GM12878 (cell line): ENCODE results near the gene DDR1. TPM values are rescaled to one million over a fixed set of nuclear protein-coding genes. Genes with fewer than 3 reads are reported as not detected.

Experiments
- ATAC-seq: fragments of 200-7000 bp; cut with Tn5 transposase; 3 replicates; pipeline ENCODE4 v1.9.1; 2020; ENCODE audit warnings: mild to moderate bottlenecking, moderate library complexity
- BruUV-seq: library from RNA; stranded (reverse); fragments of 400-500 nt; replicated peaks from 2 replicates; lab custom pipeline; 2021; lab: Mats Ljungman, UMichigan
- CTCF ChIA-PET: fragments of 300-600 bp; sonication (Branson Sonifier 250); formaldehyde crosslinking; extraction: SDS; loops from one replicate; lab custom pipeline; 2021; ENCODE audit warnings: inconsistent platforms; lab: Yijun Ruan, JAX
- POLR2A ChIA-PET: fragments of 350-600 bp; formaldehyde crosslinking; extraction: SDS; loops from one replicate; lab custom pipeline; 2021; ENCODE audit warnings: inconsistent platforms; lab: Charles Lee
- RAD21 ChIA-PET: fragments of 300-600 bp; sonication (Branson Sonifier 250); formaldehyde crosslinking; loops from one replicate; lab custom pipeline; 2023; ENCODE audit warnings: antibody characterized with exemption; ENCODE audit not compliant: unreplicated experiment; lab: Charles Lee
- SMC1A ChIA-PET: fragments of 300-600 bp; sonication (Branson Sonifier 250); formaldehyde crosslinking; loops from one replicate; lab custom pipeline; 2023; ENCODE audit not compliant: unreplicated experiment, uncharacterized antibody; lab: Charles Lee
- DNase-seq: peaks from one replicate; pipeline ENCODE4 v3.0.0-alpha.2; 2011; ENCODE audit warnings: low read depth, low spot score
- FAIRE-seq: peaks from 3 replicates; lab custom pipeline; 2011; peaks lifted over from hg19 to GRCh38; lab: Jason Lieb, UNC
- H2AFZ ChIP-seq: 2 replicates; pipeline ENCODE4 v1.6.0; 2011; ENCODE audit warnings: low read depth, low read length, control low read depth; ENCODE audit not compliant: control insufficient read depth
- H3K27ac ChIP-seq: 2 replicates; pipeline ENCODE4 v1.5.1; 2011; ENCODE audit warnings: control low read depth; ENCODE audit not compliant: control insufficient read depth, insufficient read depth
- H3K27me3 ChIP-seq, 2 experiments: replicated peaks in 1 of 2; 2 replicates each; pipeline versions ENCODE4 v1.6.0 to v1.6.1; 2011; ENCODE audit warnings: low read length in 1 of 2; ENCODE audit not compliant: control insufficient read depth in 2 of 2, insufficient read depth in 2 of 2
- H3K36me3 ChIP-seq, 2 experiments: 2 replicates each; pipeline ENCODE4 v1.5.1; 2011; ENCODE audit warnings: low read length in 1 of 2; ENCODE audit not compliant: control insufficient read depth in 2 of 2, insufficient read depth in 2 of 2
- H3K4me1 ChIP-seq: 2 replicates; pipeline ENCODE4 v1.6.1; 2011; ENCODE audit warnings: mild to moderate bottlenecking, low read length, moderate library complexity, mixed read lengths; ENCODE audit not compliant: control insufficient read depth, insufficient read depth
- H3K4me2 ChIP-seq: 2 replicates; pipeline ENCODE4 v1.6.0; 2011; ENCODE audit warnings: control low read depth; ENCODE audit not compliant: control insufficient read depth, insufficient read depth
- H3K4me3 ChIP-seq: fragments of 200-600 bp; sonication (generic); 2 replicates; pipeline ENCODE4 v1.5.1; 2016
- H3K79me2 ChIP-seq: 2 replicates; pipeline ENCODE4 v1.6.0; 2011; ENCODE audit warnings: low read length; ENCODE audit not compliant: control insufficient read depth, insufficient read depth
- H3K9ac ChIP-seq: 2 replicates; pipeline ENCODE4 v1.8.0; 2011; ENCODE audit warnings: low read length, control low read depth, mixed read lengths; ENCODE audit not compliant: control insufficient read depth, insufficient read depth
- H3K9me3 ChIP-seq: replicated peaks from 3 replicates; pipeline ENCODE4 v1.5.1; 2011; ENCODE audit warnings: mild to moderate bottlenecking, low read length; ENCODE audit not compliant: control insufficient read depth, insufficient read depth
- H4K20me1 ChIP-seq: 2 replicates; pipeline ENCODE4 v1.6.0; 2011; ENCODE audit not compliant: control insufficient read depth, insufficient read depth
- ASH2L ChIP-seq: fragments of 300-600, 200-600 bp; sonication (generic); IDR thresholded peaks from 2 replicates; pipeline ENCODE4 v1.6.1; 2017; ENCODE audit warnings: low read depth, mild to moderate bottlenecking, borderline replicate concordance
- BHLHE40 ChIP-seq, 2 experiments: fragments of 450-650 bp in 1 of 2; IDR thresholded peaks; 2 replicates each; pipeline ENCODE4 v1.6.1; 2011 to 2017; ENCODE audit warnings: low read depth in 2 of 2, borderline replicate concordance in 1 of 2, improper control_type of control experiment in 1 of 2, low read length in 1 of 2, mild to moderate bottlenecking in 1 of 2
- CHD2 ChIP-seq: IDR thresholded peaks from 2 replicates; pipeline ENCODE4 v1.6.1; 2011; ENCODE audit warnings: low read depth, low read length, improper control_type of control experiment, borderline replicate concordance
- FOXK2 ChIP-seq: fragments of 450-650 bp; IDR thresholded peaks from 2 replicates; pipeline ENCODE4 v1.6.1; 2017; ENCODE audit warnings: mild to moderate bottlenecking, moderate library complexity
- HDGF ChIP-seq: fragments of 450-650 bp; IDR thresholded peaks from 2 replicates; pipeline ENCODE4 v1.6.1; 2016; ENCODE audit warnings: antibody characterized with exemption
- IRF3 ChIP-seq: fragments of 450-650 bp; IDR thresholded peaks from 2 replicates; pipeline ENCODE4 v1.6.1; 2014; ENCODE audit warnings: mild to moderate bottlenecking
- JUNB ChIP-seq: IDR thresholded peaks from 2 replicates; pipeline ENCODE4 v1.6.1; 2016; ENCODE audit warnings: antibody characterized with exemption, mild to moderate bottlenecking
- MEF2A ChIP-seq: IDR thresholded peaks from 2 replicates; pipeline ENCODE4 v1.6.1; 2011; ENCODE audit warnings: low read depth, mild to moderate bottlenecking, low read length, moderate library complexity; ENCODE audit not compliant: insufficient read depth
- MEF2B ChIP-seq: fragments of 450-650 bp; IDR thresholded peaks from 2 replicates; pipeline ENCODE4 v1.6.1; 2018; ENCODE audit warnings: mild to moderate bottlenecking, moderate library complexity; ENCODE audit not compliant: partially characterized antibody, poor library complexity, severe bottlenecking
- MLLT1 ChIP-seq: fragments of 450-650 bp; IDR thresholded peaks from 2 replicates; pipeline ENCODE4 v1.6.1; 2016; ENCODE audit warnings: mild to moderate bottlenecking
- NBN ChIP-seq: fragments of 450-650 bp; IDR thresholded peaks from 2 replicates; pipeline ENCODE4 v1.6.1; 2016
- NFIC ChIP-seq: IDR thresholded peaks from 2 replicates; pipeline ENCODE4 v1.6.1; 2012; ENCODE audit warnings: low read depth, mild to moderate bottlenecking, inconsistent platforms, low read length, moderate library complexity
- PML ChIP-seq: IDR thresholded peaks from 2 replicates; pipeline ENCODE4 v1.6.1; 2012; ENCODE audit warnings: low read length, inconsistent platforms
- RAD21 ChIP-seq: IDR thresholded peaks from 2 replicates; pipeline ENCODE4 v1.6.1; 2011; ENCODE audit warnings: mild to moderate bottlenecking, low read depth, low read length, moderate library complexity; ENCODE audit not compliant: insufficient read depth
- SIN3A ChIP-seq: IDR thresholded peaks from 2 replicates; pipeline ENCODE4 v1.6.1; 2012; ENCODE audit warnings: low read depth, low read length, improper control_type of control experiment
- SMC3 ChIP-seq: IDR thresholded peaks from 2 replicates; pipeline ENCODE4 v1.6.1; 2011; ENCODE audit warnings: low read length, improper control_type of control experiment, borderline replicate concordance
- ZNF687 ChIP-seq: fragments of 450-650 bp; IDR thresholded peaks from 2 replicates; pipeline ENCODE4 v1.6.1; 2017; ENCODE audit warnings: mild to moderate bottlenecking, moderate library complexity
- WGBS: methylation state at CpG from one replicate; pipeline ENCODE4 v1.1.6; 2016; ENCODE audit warnings: low lambda C conversion rate; ENCODE audit not compliant: insufficient replicate concordance, insufficient coverage; ENCODE audit errors: missing lambda C conversion rate; 5-methylcytosine and 5-hydroxymethylcytosine counted together
- in situ Hi-C: fragments of 300-500 bp; cut with MboI; formaldehyde crosslinking; loops from 9 replicates; pipeline ENCODE4 v1.14.3; 2018; ENCODE audit warnings: mixed read lengths
- intact Hi-C: fragments of 100-400 bp; cut with micrococcal nuclease; formaldehyde crosslinking; loops from one replicate; pipeline ENCODE4 v1.14.2; 2022; ENCODE audit not compliant: unreplicated experiment
- polyA plus RNA-seq, 11 experiments: library from polyadenylated mRNA; depleted of rRNA in 4 of 11; unstranded in 6 of 11; stranded (reverse) in 5 of 11; fragments of >200 nt; fragmentation: Nextera tagmentation in 4 of 11; fragmentation: Illumina TruSeq in 1 of 11; extraction: Ambion mirVana in 4 of 11; extraction: Trizol in 1 of 11; gene quantifications; 1 replicate in 1 of 11; 2 replicates in 10 of 11; pipeline versions ENCODE4 v1.2.1 to v1.2.3, GENCODE V29; 2011 to 2016; ENCODE audit warnings: inconsistent platforms in 2 of 11, missing spikeins in 2 of 11, low read depth in 1 of 11
- total RNA-seq, 4 experiments: library from RNA; depleted of rRNA in 3 of 4; stranded (reverse); fragments of >200 nt in 3 of 4; fragmentation: Illumina TruSeq in 1 of 4; extraction: Trizol in 1 of 4; gene quantifications; 2 replicates each; pipeline versions ENCODE4 v1.2.1 to v1.2.3, GENCODE V29; 2013 to 2021

Gene DDR1
- total and polyA plus RNA-seq, 10 of the 15 experiments (the other 5 are each of a cell fraction or from before 2014, with no cell fraction given), result 1.1 to 39.0 (median 11.9) TPM

- Histone ChIP-seq H3K36me3 (peaks cover 0 to 3% of the 10 kb centered on the region in 2 experiments; a peak in 2 of 4 replicates), H3K9ac (peak overlapping the region; percentile 64), H3K27ac (no peak overlapping the region), H3K4me3 (peak overlapping the region; percentile 75), H3K9me3 (no peaks in the 10 kb centered on the region), H2AFZ (no peak overlapping the region), H4K20me1 (no peaks in the 10 kb centered on the region), H3K4me2 (peak overlapping the region; percentile 99), H3K27me3 (no peaks in the 10 kb centered on the region), H3K79me2 (peaks cover 10% of the 10 kb centered on the region), H3K4me1 (peaks cover 34% of the 10 kb centered on the region)
- ChIA-PET POLR2A (interaction anchor here (1.2 to 5.8 kb wide), 5 partner anchors 10 to 207 kb away, joined by 3 to 50 read pairs (median 4); partner anchors contain the start of genes GTF2H4 and VARS2), CTCF (interaction anchor here (0.8 to 6.7 kb wide), 8 partner anchors 10 to 202 kb away, joined by 3 to 71 read pairs (median 6); partner anchors contain the start of genes GTF2H4 and VARS2), RAD21 (interaction anchor here (1.3 to 10.7 kb wide), 7 partner anchors 15 to 57 kb away, joined by 3 to 144 read pairs (median 6); partner anchors contain the start of genes GTF2H4 and VARS2), SMC1A (interaction anchor here (0.9 to 4.9 kb wide), 7 partner anchors 15 to 63 kb away, joined by 3 to 40 read pairs (median 7); partner anchors contain the start of genes GTF2H4 and VARS2)
- in situ Hi-C loops (no loop called here), intact Hi-C loops (no loop called here)
- DNase-seq, result no peak
- peak; percentile 3; the same call in 2 of the 3 replicates for ATAC-seq
- WGBS, result 10% methylated on average over 7 of the region's 7 CpGs
- no peak for FAIRE-seq
- no TSS peak for BruUV-seq
- no peak for TF ChIP-seq PML
- TF ChIP-seq ASH2L, result no peak
- 0 out of 2 replicates have a peak, but pooled peaks have one; percentile 26 for TF ChIP-seq NBN
- no peak for TF ChIP-seq ZNF687
- no peak for TF ChIP-seq JUNB
- no peak for TF ChIP-seq CHD2
- TF ChIP-seq HDGF, result peak; percentile 89; the same call in 1 of the 2 replicates
- TF ChIP-seq RAD21, result no peak
- TF ChIP-seq BHLHE40 (IDR thresholded peaks at IDR 0.05; ENCODE audit: borderline replicate concordance in 1 of 2, low read depth in 2 of 2, low read length in 1 of 2), result no peak
- no peak for TF ChIP-seq NFIC
- TF ChIP-seq MLLT1, result no peak
- TF ChIP-seq SMC3, result no peak
- peak; percentile 57; the same call in 1 of the 2 replicates for TF ChIP-seq SIN3A
- TF ChIP-seq IRF3, result no peak
- no peak for TF ChIP-seq MEF2B
- TF ChIP-seq MEF2A, result no peak
- TF ChIP-seq FOXK2, result 0 out of 2 replicates have a peak, but pooled peaks have one; percentile 10
These were observed 1.2 kb downstream of the DDR1 start for GRCh38 chr6:30885481-30885998.
